Right renal pelvis (tissue), 4 donors: ENCODE data around the gene NCS1. TPM values are rescaled to one million over a fixed set of nuclear protein-coding genes. Genes with fewer than 3 reads are reported as not detected.

ENCODE experiments used
- DNase-seq, 4 donors: peaks; one replicate each; pipeline ENCODE4 v3.0.0-alpha.2; 2013; ENCODE audit warnings: low read depth in 4 of 4, low spot score in 3 of 4, missing footprints in 1 of 4
- polyA plus RNA-seq, 4 donors: library from polyadenylated mRNA; unstranded; fragments of 120-200 nt; gene quantifications; one replicate each; pipeline ENCODE4 v1.2.1, GENCODE V29; 2013; ENCODE audit not compliant: insufficient read length in 4 of 4

Gene NCS1
- polyA plus RNA-seq, 4 donors = 25.5 to 32.3 (median 29.2) TPM

DNA sequence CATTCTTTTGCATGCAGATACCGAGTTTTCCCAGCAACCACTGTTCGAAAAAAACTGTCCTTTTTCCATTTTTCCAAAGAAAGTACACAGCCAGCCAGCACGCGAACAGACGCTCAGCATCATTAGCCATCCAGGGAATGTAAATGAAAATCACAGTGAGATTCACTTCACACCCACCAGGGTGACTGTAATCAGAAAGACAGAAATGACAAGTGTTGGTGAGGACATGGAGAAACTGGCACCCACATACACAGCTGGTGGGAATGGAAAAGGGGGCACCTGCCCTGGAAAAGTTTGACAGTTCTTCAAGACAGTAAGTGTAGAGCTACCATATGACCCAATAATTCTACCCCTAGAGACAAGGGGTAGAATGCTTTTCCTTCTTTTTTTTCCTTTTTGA lies 25.0 kb upstream of the NCS1 start:
- DNase-seq = no peak

DNA sequence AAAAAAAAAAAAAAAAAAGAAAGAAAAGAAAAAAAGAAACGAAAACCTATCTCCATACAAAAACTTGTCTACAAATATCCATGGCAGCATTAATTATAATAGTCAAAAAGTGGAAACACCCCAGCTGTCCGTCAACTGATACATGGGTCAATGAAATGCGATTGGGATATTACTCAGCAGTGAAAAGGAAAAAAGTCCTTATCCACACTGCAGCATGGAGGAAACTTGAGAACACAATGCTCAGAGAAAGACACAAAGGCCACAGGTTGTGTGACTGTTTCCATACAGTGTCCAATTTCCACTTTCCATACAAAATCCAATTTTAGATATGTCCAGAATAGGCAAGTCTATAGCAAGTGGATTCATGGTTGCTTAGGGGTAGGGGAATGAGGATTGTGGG lies 24.3 kb upstream of the NCS1 start:
- DNase-seq = no peak

DNA sequence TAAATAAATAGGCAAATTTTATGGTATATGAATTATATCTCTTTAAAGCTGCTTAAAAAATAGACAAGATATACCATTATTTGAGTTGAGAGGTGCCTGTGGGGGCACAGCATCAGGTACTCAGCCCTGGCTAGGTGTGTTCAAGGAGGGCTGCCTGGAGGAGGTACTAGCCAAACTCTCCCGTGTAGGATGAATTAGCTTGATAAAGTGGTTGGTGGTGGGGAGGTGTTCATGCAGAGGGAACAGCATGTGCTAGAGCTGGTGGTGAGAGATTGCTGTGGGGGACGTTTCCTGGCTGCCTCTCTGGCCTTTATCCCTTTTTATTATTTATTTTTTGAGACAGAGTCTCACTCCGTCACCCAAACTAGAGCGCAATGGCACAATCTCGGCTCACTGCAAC lies 23.2 kb upstream of the NCS1 start:
- DNase-seq = no peak

DNA sequence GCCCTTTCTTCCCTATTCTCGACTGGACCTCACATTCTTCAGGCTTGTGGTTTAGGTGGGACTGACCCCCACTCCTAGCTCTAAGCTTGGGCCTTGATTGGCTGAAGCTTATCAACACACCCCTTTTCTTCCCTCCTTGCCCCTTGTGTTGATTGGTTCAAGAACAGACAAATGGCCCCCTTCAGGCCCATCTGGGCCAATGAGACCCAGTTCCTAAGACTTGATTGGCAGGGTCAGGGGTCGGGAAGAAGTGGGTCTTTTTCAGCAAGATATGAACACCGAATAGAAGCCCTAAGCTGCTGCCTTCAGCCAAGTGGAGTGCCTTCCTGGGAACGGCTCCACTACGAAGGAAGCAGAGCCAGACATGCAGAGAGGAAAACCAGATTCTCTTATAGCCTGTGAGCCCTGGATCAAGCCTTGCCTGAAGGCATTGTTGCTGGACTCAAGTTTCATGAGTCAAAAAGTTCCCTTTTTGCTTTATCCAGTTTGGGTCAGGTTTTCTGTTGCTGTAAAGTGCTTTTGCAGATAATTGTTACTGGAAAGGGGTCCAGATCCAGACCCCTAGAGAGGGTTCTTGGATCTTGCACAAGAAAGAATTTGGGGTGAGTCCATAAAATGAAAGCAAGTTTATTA lies 22.4 kb upstream of the NCS1 start:
- no peak for DNase-seq

DNA sequence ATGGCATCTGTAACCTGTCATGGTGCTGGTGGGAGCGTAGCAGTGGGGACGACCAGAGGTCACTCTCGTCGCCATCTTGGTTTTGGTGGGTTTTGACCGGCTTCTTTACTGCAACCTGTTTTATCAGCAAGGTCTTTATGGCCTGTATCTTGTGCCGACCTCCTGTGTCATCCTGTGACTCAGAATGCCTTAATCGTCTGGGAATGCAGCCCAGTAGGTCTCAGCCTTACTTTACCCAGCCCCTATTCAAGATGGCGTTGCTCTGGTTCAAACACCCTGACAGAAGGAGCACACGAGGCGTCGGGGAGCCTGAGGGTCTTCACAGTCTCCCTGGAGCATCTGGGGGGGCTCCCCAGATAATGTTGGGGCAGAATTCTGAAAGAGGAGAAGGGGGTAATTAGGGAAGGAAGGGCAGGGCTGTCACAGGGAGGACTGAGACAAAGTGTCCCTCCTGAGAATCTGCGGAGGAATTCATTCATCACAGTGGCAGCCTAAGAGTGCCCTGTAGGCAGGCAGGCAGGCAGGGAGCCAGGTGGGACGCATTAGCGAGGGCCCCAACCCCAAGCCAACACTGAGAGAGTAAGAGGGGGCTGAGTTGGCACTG lies 21.3 kb upstream of the NCS1 start:
- no peak for DNase-seq

DNA sequence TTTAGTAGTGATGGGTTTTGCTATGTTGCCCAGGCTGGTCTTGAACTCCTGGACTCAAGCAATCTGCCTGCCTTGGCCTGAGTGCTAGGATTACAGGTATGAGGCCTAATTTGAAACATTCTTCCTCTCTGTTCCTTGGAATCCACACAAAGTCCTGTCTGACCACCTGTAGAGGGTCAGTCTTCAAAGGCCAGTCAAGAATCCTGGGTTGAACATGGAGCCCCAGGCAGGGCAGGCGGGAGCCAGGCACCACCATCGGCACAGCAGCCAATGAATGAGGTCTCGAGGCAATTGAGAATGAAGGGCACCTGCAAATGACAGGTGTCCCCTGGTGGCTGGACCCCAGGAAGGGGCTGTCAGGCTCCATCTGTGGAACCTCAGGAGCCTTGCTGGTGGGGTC lies 17.4 kb upstream of the NCS1 start:
- DNase-seq = no peak

DNA sequence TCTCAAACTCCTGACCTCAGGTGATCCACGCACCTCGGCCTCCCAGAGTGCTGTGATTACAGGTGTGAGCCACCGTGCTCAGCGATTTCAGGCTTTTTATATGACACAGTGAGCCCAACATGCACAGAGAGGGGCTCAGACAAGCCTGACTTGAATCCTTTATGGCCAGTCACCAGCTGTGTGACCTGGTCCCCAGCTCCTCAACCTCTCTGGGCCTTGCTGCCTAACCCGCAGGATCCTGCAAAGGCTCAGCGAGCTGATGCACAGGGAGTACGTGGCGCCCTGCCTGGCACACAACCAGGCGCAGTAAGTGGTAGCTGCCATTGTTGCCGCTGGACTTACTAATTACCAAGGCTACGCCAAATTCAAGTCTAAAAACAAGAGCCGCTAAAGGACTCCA lies 16.6 kb upstream of the NCS1 start:
- DNase-seq = no peak

DNA sequence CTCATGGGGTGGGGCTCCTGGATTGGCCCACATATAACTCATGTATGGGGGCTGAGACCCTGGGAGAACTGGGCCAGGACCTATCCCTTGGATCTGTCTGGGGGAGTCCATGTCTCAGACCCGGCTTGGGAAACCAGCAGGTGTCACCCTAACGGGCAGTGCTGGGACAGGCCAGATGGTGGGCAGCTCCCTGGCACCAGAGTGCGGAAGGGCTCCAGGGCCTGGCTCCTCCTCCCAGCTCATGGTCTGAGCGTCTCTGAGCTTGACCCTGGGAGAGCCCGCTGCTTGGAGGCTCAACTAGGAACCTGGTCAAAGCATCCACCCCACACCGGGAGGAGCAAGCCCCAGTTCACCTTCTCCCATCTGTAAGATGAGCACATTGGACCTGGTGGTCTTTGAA lies 15.5 kb upstream of the NCS1 start:
- no peak for DNase-seq

DNA sequence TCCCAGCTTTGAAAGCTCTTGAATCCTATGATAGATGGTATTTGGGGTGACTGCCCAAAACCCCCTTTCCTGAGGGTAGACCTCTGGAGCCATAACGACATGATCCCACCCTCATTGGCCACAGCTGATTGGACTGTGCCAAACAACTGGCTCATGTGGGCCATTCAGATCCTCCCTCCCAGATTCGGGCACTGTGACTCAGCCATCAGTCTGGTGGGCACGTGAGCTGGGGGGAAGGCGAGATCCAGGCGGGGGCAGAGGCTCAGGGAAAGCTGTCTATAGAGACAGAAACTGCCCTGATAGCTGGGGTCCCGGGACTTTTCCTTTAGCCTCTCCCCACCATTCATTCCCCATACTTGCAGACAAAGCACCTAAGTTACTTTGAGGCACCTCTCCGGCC lies 15.1 kb upstream of the NCS1 start:
- DNase-seq = no peak

DNA sequence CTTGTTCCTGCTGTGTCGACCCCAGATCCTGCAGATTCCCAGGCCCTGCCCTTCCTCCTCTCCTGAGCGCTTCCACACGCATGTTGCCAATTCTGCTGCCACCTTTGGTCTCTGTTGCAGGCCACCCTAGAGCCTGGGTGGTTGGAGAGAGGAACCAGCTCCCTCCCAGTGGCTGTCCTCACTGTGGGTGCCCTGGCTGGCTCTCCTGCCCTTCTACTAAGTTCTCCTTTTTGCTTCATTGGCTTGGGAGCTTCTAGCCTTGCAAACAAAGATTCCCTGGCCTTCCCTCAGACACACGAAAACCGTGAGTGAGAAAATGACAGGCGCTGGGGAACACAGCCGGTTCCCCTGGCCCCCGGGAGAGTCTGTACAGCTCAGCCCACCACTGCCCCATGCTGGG lies 14.2 kb upstream of the NCS1 start:
- no peak for DNase-seq

DNA sequence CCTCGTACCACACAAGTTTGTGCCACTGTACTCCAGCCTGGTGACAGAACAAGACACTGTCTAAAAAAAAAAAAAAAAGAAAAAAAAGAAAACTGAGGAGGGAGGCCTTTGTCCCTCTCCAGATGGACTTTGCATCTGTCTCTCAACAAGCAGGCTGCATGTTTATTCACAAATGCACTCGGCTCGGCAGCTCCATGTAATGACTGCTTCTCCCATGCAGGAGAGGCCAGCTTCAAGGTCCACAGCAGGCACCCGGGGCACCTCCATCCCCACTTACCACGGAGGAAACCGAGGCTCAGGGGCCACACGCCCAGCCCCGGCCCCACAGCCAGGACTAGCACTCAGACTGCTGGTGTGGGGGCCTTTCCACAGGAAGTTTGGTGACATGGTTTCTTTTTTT lies 13.1 kb upstream of the NCS1 start:
- DNase-seq = no peak

DNA sequence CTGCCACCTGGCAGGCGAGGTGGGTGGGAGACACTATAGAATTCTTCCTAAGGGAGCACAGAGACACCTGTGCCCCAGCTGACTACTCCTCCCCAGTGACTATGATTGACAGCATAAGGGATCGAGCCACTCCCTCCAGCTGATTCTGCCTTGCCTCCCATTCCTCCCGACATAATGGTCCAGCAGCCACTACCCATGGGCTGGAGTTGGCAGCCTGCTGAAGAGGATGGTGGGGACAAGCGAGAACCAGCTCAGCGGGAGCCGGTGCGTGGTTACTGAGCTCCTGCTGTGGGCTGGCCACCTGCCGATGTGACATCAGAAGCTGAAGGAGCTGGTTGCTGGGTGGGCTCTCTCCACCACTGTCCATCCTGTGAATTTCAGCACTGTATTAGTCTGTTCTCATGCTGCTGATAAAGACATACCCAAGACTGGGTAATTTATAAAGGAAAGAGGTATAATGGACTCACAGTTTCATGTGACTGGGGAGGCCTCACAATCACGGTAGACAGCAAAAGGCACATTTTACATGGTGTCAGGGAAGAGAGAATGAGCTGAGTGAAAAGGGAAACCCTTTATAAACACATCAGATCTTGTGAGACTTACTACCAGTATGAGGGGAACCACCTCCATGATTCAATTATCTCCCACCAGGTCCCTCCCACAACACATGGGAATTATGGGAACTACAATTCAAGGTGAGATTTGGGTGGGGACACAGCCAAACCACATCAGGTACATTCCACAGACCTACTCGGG lies 12.1 kb upstream of the NCS1 start:
- DNase-seq = no peak

DNA sequence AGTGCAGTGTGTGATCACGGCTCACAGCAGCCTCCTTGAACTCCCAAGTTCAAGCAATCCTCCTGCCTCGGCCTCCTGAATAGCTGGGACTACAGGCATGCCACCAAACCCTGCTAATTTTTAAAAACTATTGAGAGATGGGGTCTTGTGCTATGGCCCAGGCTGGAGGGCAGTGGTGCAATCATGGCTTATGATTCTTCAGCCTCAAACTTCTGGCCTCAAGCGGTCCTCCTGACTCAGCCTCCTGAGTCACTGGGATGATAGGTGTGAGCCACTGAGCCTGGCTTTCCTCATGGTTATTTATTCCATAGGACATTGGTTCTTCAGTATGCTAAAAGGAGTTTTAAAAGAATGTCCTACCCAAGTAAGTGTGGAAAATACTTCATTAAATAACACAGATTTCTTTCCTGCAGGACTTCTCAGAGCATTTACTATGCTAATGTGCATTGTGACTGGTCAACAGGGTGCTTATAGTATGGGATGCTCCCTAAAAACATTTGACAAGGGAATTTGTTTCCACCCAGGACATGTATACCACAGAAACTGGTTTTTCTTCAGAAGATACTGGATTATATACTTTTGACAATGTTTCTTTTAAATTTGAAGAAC lies 11.2 kb upstream of the NCS1 start:
- no peak for DNase-seq

DNA sequence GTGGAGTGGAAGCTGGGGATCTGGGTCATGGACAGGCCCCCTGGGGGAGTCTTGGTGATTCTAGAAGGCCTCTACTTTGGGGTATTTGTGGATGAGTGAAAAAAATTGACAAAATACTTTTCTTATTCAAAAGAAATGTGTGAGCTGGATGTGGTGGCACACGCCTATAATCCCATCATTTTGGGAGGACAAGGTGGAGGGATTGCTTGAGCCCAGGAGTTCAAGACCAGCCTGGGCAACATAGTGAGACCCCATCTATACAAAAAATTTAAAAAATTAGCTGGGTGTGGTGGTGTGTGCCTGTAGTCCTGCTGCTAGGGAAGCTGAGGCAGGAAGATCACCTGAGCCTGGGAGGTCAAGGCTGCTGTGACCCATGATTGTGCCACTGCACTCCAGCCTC lies 6.6 kb upstream of the NCS1 start:
- no peak for DNase-seq

DNA sequence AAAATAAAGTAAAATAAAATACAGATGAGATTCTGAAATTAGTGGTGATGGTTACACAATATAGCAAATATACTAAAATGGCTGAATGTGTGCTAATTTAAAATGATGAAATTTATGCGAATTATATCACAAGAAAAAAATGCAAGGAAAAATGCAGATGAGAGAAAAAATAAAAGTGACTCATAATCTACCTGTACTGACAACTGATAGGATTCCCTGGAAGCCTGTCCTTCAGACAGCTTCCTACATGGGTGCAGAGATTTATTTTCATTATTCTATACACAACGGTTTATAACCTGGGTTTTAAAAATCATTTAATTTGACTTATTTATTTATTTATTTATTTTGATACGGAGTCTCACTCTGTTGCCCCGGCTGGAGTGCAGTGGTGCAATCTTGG lies 5.8 kb upstream of the NCS1 start:
- no peak for DNase-seq

DNA sequence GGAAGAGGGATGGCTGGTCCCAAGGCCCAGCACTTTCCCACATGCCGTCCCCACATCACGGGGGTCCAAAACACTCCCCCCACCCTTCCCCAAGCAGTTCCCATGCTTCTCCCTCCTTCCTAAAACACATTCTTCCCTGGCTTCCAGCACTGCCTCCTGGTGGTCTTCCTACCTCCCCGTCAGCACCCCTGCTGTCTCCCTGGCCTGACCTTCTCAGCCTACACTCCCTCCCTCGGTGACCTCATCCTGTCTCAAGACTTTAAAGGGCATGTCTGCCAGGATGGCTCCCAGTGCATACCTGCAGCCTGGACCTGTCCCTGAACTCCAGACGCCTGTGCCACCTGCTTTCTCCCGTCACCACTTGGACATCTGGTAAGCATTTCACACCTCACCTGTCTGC lies 4.3 kb upstream of the NCS1 start:
- DNase-seq = no peak

DNA sequence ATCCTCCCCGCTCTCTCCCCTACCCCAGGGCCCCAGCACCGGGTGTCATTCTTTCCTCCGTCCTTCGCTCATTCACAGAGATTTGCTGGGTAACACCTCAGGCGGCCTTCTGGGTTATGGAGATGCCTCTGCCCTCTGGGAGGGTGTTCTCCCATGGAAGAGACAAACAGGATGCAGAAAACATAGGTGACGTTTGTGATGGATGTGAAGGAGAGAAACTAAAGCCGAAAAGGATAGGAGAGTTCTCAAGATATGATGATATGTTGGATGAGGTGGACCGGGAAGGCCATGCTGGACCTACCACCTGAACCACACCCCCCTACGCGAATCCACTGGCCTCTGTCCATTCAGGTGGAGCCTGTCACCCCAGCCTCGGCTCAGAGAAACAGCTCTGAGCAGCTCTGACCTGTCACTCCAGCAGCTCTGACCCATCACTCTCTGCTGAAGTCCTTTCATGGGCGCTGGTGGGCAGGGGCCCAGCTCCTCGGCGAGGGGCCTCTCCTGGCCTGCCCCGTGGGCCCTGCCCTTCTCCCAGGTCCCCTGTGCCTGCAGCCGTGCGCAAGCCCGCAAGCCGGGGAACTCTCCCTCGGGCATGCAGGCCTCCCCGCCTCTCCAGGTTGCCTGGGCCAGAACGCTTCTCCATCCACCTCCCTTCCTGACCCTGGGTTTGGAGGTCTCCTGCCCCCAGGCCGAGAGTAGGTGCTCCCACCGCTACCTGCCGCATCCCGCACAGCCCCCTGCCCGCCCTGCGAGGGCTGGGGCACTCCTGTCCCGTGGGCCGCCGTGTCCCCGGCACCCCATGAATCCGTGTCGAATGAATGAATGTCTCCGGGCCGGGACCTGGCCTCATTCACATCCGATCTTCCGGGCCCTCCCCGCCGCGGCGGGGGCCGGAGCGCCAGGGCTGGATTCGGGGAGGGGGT lies 717 bp upstream of the NCS1 start:
- DNase-seq = no peak

DNA sequence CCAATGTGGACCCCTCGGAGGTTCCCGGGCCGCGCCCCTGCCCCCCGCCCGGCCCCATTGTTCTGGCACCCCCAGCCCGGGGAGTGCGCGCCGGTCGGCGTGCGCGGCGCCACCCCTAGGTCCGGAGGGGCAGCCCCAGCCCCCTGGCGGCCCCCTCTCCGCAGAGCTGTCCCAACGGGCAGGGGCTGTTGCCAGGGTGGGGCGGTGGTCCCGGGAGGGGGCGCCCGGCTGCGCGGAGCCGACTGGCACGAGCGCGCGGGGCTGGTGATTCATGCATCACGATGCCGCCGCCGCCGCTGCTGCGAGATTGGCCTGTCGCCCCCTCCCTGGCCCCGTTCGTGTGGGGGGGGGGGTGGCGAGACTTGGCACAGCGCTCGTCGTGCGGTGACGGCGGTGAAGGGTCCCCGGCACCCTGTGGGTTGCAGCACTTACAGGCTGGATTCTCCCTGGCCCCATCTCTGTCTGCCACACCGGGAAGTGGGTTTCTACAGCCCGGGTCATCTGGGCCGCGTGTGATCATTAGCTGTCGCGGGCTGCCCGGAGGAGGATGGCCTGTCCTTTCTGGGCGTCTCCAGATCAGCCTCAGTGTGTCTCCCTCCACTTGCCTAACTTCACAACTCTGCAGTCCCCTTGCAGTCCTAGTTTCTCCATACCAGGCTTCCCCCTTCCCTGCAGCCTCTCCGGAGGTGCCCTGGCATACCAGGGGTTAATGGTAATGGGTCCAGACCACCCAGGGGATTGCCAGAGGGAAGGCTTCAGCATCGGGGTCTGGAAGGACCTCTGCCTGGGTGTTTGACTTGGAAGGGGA lies 858 bp downstream of the NCS1 start:
- no peak for DNase-seq

DNA sequence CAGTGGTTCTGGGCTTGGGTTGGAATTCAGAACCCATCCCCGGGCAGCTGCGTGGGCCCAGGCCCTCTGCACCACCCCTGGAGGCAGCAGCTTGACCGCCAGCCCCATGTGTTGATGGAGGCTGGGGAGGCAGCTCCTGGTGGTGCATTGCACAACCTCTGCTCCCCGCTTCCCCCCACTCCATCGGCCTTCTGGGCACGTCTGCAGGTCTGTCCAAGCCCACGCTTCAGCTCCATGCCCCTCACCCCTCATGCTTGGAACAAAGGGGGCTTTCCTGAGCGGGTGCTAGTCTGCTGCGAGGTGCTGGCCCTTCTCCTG lies 1.4 kb downstream of the NCS1 start:
- DNase-seq = no peak

DNA sequence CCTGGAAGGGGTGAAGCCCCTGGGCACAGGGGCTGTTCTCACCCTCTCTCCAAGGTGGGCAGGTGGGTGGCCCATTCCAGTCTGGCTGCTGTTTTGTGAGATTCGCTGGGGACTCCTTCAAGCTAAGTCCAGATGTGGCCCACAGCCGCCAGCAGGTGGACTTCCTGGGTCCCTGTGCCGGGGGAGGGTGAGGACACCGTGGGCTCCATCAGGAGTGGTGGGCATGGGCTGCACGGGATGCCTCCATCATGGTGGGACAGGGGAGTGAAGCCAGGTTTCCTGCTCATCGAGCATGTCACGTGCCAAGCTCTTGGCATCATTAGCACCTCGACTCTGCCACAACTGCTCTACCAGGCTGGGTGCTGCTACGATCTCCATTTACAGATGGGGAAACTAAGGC lies 1.8 kb downstream of the NCS1 start:
- DNase-seq = no peak
